ENCODE results near the gene CDK16. TPM values are rescaled to one million over a fixed set of nuclear protein-coding genes. Genes with fewer than 3 reads are reported as not detected.

The CDK16 gene
- total and polyA plus RNA-seq, 2 donors (not counting 3 experiments of a cell fraction or from before 2014, with no cell fraction given) = 99.9 to 149 TPM

- FAIRE-seq = no peak
- no peak overlapping the region for H3K4me3 ChIP-seq (replicated peaks in 1 of 3; ENCODE audit: insufficient read depth in 1 of 3, low read depth in 1 of 3, low read length in 3 of 3)
- intact Hi-C loops (cut with micrococcal nuclease) = no loop called here
- H3K9me3 ChIP-seq (replicated peaks; ENCODE audit: control insufficient read depth, insufficient read depth, low read length) = no peaks in the 10 kb centered on the region
- no peaks in the 10 kb centered on the region for H3K79me2 ChIP-seq (ENCODE audit: control insufficient read depth, insufficient read depth, low read length)
- no peaks in the 10 kb centered on the region for H4K20me1 ChIP-seq (replicated peaks; ENCODE audit: control insufficient read depth, extremely low read depth, insufficient read depth, low read length)
- no peak for DNase-seq (ENCODE audit: low read depth, low spot score)
- no peaks in the 10 kb centered on the region for H3K4me1 ChIP-seq (ENCODE audit: control insufficient read depth, extremely low read depth, insufficient read depth, low read length)
- no peak overlapping the region for H3K4me2 ChIP-seq (ENCODE audit: insufficient read depth, low read length)
- H3K36me3 ChIP-seq (ENCODE audit: control insufficient read depth in 2 of 2, extremely low read depth in 1 of 2, insufficient read depth in 2 of 2, low read length in 2 of 2) = peaks cover 0 to 27% of the 10 kb centered on the region in 2 experiments
- dilution Hi-C loops (cut with MboI; ENCODE audit: extremely low pct_ligation_motif_present, low sequenced_read_pairs) = no loop called here
- no peak overlapping the region for H2AFZ ChIP-seq (ENCODE audit: low read depth, low read length)
- H3K9ac ChIP-seq (replicated peaks; ENCODE audit: extremely low read depth, insufficient read depth, low read length) = no peak overlapping the region
- ChIA-PET POLR2A (no interaction called here), CTCF (no interaction called here)
- H3K9me1 ChIP-seq (replicated peaks; ENCODE audit: control insufficient read depth, extremely low read depth, insufficient read depth, low read length) = no peaks in the 10 kb centered on the region
- no peaks in the 10 kb centered on the region for H3K27me3 ChIP-seq (ENCODE audit: control insufficient read depth in 2 of 2, insufficient read depth in 2 of 2, low read length in 2 of 2)
- H3K27ac ChIP-seq (ENCODE audit: insufficient read depth, low read depth, low read length) = no peak overlapping the region
- BruUV-seq (replicated peaks) = no TSS peak
- no peak for TF ChIP-seq POLR2A (IDR thresholded peaks at IDR 0.05; ENCODE audit: low read depth, low read length)
- TF ChIP-seq POLR2AphosphoS5 (IDR thresholded peaks at IDR 0.05; ENCODE audit: insufficient read depth, low read depth, low read length) = no peak
- TF ChIP-seq GATA2 (IDR thresholded peaks at IDR 0.05; ENCODE audit: insufficient read depth, insufficient read length, low read depth, low read length) = no peak
- no peak for TF ChIP-seq JUN (IDR thresholded peaks at IDR 0.05; ENCODE audit: borderline replicate concordance, insufficient read depth, insufficient read length, low read depth)
- TF ChIP-seq EZH2 (IDR thresholded peaks at IDR 0.05; ENCODE audit: borderline replicate concordance, low read depth, low read length, severe bottlenecking) = no peak
- no peak for TF ChIP-seq MAX (IDR thresholded peaks at IDR 0.05; ENCODE audit: insufficient read depth, insufficient read length)
- TF ChIP-seq FOS (IDR thresholded peaks at IDR 0.05; ENCODE audit: borderline replicate concordance, insufficient read depth, low read length) = no peak
- TF ChIP-seq MYC (IDR thresholded peaks at IDR 0.05; ENCODE audit: low read depth, low read length) = no peak
- no peak for TF ChIP-seq CTCF (IDR thresholded peaks at IDR 0.05; ENCODE audit: extremely low read depth in 1 of 2, insufficient read depth in 1 of 2, low read depth in 1 of 2, low read length in 2 of 2)
Measured at GRCh38 chrX:47243351-47243750, 24.9 kb downstream of the CDK16 start.

Data from endothelial cell of umbilical vein (primary cell).